ENCODE data around the gene MTIF3.
"Not testable (repeated sequence)": the region's sequence is repeated elsewhere in the genome, so short reads cannot be mapped to it uniquely, and the experiment has no call there.

Gene MTIF3

GRCh38 chr13:27423333-27423732 is 27.0 kb downstream of the MTIF3 start:
- intact Hi-C loops (cut with DNase I): loop anchor here (10.0 kb wide), 1 partner anchor 201 kb away; the partner anchor contains the start of genes LNX2 and POLR1D
- DNase-seq: no peak

GRCh38 chr13:27421101-27421871 is 29.1 kb downstream of the MTIF3 start:
- no peak for DNase-seq
- intact Hi-C loops (cut with DNase I): loop anchor here (10.0 kb wide), 1 partner anchor 204 kb away; the partner anchor contains the start of genes LNX2 and POLR1D

GRCh38 chr13:27419328-27419727 is 31.0 kb downstream of the MTIF3 start:
- intact Hi-C loops (cut with DNase I): no loop called here
- DNase-seq: no peak

- no peak for DNase-seq
- intact Hi-C loops (cut with DNase I): no loop called here
Measured at GRCh38 chr13:27415116-27415515, 35.2 kb downstream of the MTIF3 start.

- no peak for DNase-seq
- intact Hi-C loops (cut with DNase I): no loop called here
Measured at GRCh38 chr13:27411341-27411740, 39.0 kb downstream of the MTIF3 start.

- DNase-seq: no peak
- intact Hi-C loops (cut with DNase I): no loop called here
Measured at GRCh38 chr13:27409013-27409412, 41.4 kb downstream of the MTIF3 start.

GRCh38 chr13:27408074-27408473 is 42.3 kb downstream of the MTIF3 start:
- DNase-seq: no peak
- intact Hi-C loops (cut with DNase I): no loop called here

GRCh38 chr13:27406178-27406939 is 44.0 kb downstream of the MTIF3 start:
- intact Hi-C loops (cut with DNase I): no loop called here
- no peak for DNase-seq

GRCh38 chr13:27405546-27406134 is 44.7 kb downstream of the MTIF3 start:
- DNase-seq: no peak
- intact Hi-C loops (cut with DNase I): no loop called here

GRCh38 chr13:27404680-27405079 is 45.7 kb downstream of the MTIF3 start:
- intact Hi-C loops (cut with DNase I): no loop called here
- DNase-seq: no peak

- DNase-seq: no peak
- intact Hi-C loops (cut with DNase I): no loop called here
Measured at GRCh38 chr13:27403727-27404385, 46.5 kb downstream of the MTIF3 start.

- intact Hi-C loops (cut with DNase I): no loop called here
- DNase-seq: no peak
Measured at GRCh38 chr13:27403203-27403678, 47.1 kb downstream of the MTIF3 start.

- no peak for DNase-seq
- intact Hi-C loops (cut with DNase I): no loop called here
Measured at GRCh38 chr13:27401210-27401609, 49.2 kb downstream of the MTIF3 start.

- intact Hi-C loops (cut with DNase I); DNase-seq: not testable (repeated sequence)
Measured at GRCh38 chr13:27400405-27400804, 50.0 kb downstream of the MTIF3 start.

- DNase-seq: no peak
- intact Hi-C loops (cut with DNase I): no loop called here
Measured at GRCh38 chr13:27398360-27398759, 52.0 kb downstream of the MTIF3 start.

- intact Hi-C loops (cut with DNase I): no loop called here
- DNase-seq: no peak
Measured at GRCh38 chr13:27396252-27396846, 54.0 kb downstream of the MTIF3 start.

GRCh38 chr13:27395007-27395510 is 55.3 kb downstream of the MTIF3 start:
- intact Hi-C loops (cut with DNase I): no loop called here
- DNase-seq: no peak

GRCh38 chr13:27393101-27393500 is 57.3 kb downstream of the MTIF3 start:
- intact Hi-C loops (cut with DNase I): no loop called here
- DNase-seq: no peak

- intact Hi-C loops (cut with DNase I): no loop called here
- no peak for DNase-seq
Measured at GRCh38 chr13:27391471-27391870, 58.9 kb downstream of the MTIF3 start.

GRCh38 chr13:27389891-27390290 is 60.5 kb downstream of the MTIF3 start:
- no peak for DNase-seq
- intact Hi-C loops (cut with DNase I): no loop called here

Measured in posterior cingulate gyrus (tissue), 11 donors.